Measurements from ENCODE around the gene NADK. TPM values are rescaled to one million over a fixed set of nuclear protein-coding genes. Genes with fewer than 3 reads are reported as not detected.
A peak's percentile ranks its signal among the peaks of the same experiment; 100 is the strongest.

NADK gene, protein sequence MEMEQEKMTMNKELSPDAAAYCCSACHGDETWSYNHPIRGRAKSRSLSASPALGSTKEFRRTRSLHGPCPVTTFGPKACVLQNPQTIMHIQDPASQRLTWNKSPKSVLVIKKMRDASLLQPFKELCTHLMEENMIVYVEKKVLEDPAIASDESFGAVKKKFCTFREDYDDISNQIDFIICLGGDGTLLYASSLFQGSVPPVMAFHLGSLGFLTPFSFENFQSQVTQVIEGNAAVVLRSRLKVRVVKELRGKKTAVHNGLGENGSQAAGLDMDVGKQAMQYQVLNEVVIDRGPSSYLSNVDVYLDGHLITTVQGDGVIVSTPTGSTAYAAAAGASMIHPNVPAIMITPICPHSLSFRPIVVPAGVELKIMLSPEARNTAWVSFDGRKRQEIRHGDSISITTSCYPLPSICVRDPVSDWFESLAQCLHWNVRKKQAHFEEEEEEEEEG
- total RNA-seq: 66.4 to 75.8 TPM (median 68.1 TPM) in 3 replicates
- long read RNA-seq, transcript NADK-201 (12 exons, 3,235 nt): major isoform, 171 of 224 reads
- long read RNA-seq, partial matches to known transcripts: 11 of 224 reads
- long read RNA-seq, other reads (novel, unspliced or antisense): 41 of 224 reads

DNA sequence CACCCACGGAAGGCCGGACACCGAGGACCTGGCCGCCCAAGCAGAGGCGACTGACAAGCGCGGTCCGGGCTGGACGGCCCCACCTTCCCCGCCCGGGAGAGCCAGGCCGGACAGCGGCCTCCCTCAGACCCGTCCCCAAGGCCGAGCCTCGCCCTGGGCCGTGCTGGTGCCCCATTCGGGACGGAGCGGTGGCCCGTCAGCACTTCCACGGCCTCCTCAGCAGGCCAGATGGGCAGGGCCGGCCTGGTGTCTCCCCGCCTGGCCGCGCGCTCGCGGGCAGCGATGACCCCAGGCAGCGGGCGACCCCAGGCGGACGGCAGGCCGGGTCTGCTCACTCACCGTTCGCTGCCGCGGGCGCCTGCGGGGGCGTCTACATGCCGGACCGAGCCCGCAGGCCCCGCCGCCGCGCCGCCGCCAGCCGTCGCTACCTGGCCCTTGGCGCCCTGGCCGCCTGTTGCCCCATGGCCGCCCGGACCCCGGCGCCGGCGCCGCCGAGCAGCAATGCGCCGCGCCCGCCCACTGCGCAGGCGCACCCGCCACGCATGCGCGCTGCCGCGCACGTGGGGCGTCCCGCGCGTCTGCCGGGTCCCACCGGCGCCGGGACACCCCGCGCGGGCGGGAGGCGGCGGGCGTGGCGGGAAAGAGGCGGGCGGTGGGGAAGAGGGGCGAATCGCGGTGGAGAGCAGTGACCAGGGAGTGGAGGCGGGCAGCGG lies at the start of gene NADK:
TSS of gene NADK (minus strand) at position 521 of the 713 bp plus-strand sequence. CDS start 13,064 bp downstream, outside the sequence.
- Mint-ChIP-seq H3K27ac (ENCODE audit: unreplicated experiment) (peak within 1 kb of the TSS; percentile 67), H3K9me3 (ENCODE audit: low read depth) (no peaks in the 10 kb centered on the region), H3K36me3 (ENCODE audit: low read depth) (no peaks in the 10 kb centered on the region), H3K4me3 (ENCODE audit: unreplicated experiment) (peak within 1 kb of the TSS; percentile 82), H3K27me3 (ENCODE audit: low read depth) (no peaks in the 10 kb centered on the region), H3K4me1 (ENCODE audit: low read depth) (peaks cover 55% of the 10 kb centered on the region)
- TF ChIP-seq, protein P1, sequence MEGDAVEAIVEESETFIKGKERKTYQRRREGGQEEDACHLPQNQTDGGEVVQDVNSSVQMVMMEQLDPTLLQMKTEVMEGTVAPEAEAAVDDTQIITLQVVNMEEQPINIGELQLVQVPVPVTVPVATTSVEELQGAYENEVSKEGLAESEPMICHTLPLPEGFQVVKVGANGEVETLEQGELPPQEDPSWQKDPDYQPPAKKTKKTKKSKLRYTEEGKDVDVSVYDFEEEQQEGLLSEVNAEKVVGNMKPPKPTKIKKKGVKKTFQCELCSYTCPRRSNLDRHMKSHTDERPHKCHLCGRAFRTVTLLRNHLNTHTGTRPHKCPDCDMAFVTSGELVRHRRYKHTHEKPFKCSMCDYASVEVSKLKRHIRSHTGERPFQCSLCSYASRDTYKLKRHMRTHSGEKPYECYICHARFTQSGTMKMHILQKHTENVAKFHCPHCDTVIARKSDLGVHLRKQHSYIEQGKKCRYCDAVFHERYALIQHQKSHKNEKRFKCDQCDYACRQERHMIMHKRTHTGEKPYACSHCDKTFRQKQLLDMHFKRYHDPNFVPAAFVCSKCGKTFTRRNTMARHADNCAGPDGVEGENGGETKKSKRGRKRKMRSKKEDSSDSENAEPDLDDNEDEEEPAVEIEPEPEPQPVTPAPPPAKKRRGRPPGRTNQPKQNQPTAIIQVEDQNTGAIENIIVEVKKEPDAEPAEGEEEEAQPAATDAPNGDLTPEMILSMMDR (IDR thresholded peaks at IDR 0.05): peak; percentile 39
- DNase-seq (ENCODE audit: low spot score): no peak

DNA sequence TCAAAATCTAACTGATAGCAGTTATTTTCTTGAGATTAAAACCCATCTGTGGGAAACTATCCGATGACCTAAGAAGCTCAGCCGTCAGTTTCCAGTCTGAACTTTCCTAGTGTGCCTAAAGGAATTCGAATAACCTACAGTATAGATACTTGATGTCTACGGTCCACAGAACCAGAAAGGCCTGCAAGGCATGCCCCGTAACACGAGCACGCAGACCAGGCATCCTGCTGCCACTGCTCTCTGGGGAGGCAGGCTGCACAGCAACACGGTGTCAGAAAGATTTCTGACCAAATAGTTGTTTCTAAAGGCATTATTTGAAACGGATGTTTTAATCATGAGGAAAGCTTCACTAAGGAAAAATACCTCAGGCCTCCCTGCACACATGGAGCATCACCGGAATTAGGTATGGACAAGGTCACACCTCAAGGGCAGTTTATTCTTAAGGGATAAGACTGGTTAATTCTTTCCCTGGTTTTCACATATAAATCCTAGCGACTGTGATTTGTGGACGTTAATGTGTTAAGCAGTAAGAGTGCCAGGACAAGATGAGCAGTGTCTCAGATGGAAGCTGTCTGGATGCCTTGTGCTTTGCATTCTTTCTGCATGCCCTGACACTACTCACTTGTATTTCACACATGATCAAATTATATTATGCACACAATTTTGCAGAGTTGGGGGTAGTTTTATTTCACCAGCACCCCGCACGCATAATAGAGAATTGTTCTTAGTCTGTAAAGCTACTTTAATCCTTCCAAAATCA lies 49.0 kb upstream of the NADK start:
- Mint-ChIP-seq H3K4me3 (ENCODE audit: unreplicated experiment) (no peak overlapping the region), H3K9me3 (ENCODE audit: low read depth) (no peaks in the 10 kb centered on the region), H3K27ac (ENCODE audit: unreplicated experiment) (peak overlapping the region; percentile 84), H3K36me3 (ENCODE audit: low read depth) (peaks cover 18% of the 10 kb centered on the region), H3K27me3 (ENCODE audit: low read depth) (no peaks in the 10 kb centered on the region), H3K4me1 (ENCODE audit: low read depth) (peaks cover 43% of the 10 kb centered on the region)
- no peak for DNase-seq (ENCODE audit: low spot score)
- TF ChIP-seq, protein P1 (IDR thresholded peaks at IDR 0.05): no peak

DNA sequence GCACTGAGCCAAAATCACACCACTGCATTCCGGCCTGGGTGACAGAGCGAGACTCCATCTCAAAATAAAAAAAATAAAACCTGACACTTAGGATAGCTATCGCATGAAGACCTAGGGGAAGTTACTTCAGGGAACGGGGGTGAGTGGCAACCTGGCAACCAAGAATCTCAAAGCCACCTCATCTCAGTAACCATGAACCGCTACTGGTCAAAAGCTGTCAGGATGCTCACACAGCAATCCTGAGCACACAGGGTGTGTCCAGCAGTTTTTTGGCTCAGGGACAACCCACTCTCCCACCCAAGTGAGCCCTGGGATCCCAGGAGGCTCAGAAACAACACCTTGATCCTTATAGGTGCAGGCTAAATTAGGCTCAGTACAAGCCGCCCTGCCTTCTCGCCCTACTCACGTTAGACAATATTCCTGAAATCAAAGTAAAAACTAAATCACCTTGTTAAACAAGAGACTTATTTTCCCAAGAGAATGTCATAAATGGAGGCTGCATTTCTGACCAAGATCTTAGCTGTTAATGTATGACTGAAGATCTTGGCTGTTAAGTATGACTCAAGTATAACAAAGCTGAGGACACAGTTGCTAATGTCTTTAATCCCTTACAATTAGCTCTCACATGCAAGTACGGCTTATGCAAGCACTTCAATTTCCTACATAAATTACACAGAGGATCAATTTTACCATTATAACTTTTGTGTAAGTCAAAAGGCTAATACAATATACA lies 48.3 kb upstream of the NADK start:
- no peak overlapping the region for H3K4me3 Mint-ChIP-seq (ENCODE audit: unreplicated experiment)
- peaks cover 43% of the 10 kb centered on the region for H3K4me1 Mint-ChIP-seq (ENCODE audit: low read depth)
- peaks cover 16% of the 10 kb centered on the region for H3K36me3 Mint-ChIP-seq (ENCODE audit: low read depth)
- TF ChIP-seq, protein P1 (IDR thresholded peaks at IDR 0.05): no peak
- peak overlapping the region; percentile 84 for H3K27ac Mint-ChIP-seq (ENCODE audit: unreplicated experiment)
- no peaks in the 10 kb centered on the region for H3K27me3 Mint-ChIP-seq (ENCODE audit: low read depth)
- DNase-seq (ENCODE audit: low spot score): no peak
- no peaks in the 10 kb centered on the region for H3K9me3 Mint-ChIP-seq (ENCODE audit: low read depth)

DNA sequence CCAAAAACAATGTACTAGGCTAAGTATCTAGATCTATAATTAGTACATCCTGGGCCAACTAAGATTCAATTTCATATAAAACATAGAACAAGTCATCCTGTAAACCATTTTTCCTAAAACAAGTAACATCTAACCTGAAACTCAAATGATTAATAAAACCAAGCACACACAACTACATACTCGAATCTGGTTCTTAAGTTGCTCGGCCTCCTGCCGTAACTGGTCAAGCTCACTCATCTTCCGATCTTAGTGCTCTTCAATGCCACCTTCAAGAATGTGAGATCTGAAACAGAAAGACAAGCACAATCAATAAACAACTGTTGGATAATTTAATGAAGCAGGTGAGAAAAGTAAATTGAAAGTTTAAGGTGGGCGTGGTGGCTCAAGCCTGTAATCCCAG lies 46.9 kb upstream of the NADK start:
- Mint-ChIP-seq H3K4me3 (ENCODE audit: unreplicated experiment) (no peak overlapping the region), H3K4me1 (ENCODE audit: low read depth) (peaks cover 45% of the 10 kb centered on the region), H3K9me3 (ENCODE audit: low read depth) (no peaks in the 10 kb centered on the region), H3K36me3 (ENCODE audit: low read depth) (peaks cover 16% of the 10 kb centered on the region), H3K27ac (ENCODE audit: unreplicated experiment) (peak overlapping the region; percentile 56), H3K27me3 (ENCODE audit: low read depth) (no peaks in the 10 kb centered on the region)
- DNase-seq (ENCODE audit: low spot score): no peak
- TF ChIP-seq, protein P1 (IDR thresholded peaks at IDR 0.05): no peak
